Brain pericyte (primary cell): ENCODE measurements around the gene FOXF1.

ENCODE experiments used
- DNase-seq: peaks from one replicate; pipeline ENCODE4 v3.0.0-alpha.2; 2012; ENCODE audit warnings: low read depth, low spot score

The FOXF1 gene

GRCh38 chr16:86516623-86517003 lies 6.3 kb downstream of the FOXF1 start:
- no peak for DNase-seq

- DNase-seq = no peak
Measured at GRCh38 chr16:86517033-86517432, 6.7 kb downstream of the FOXF1 start.

GRCh38 chr16:86517652-86518258 lies 7.4 kb downstream of the FOXF1 start:
- no peak for DNase-seq

GRCh38 chr16:86519007-86519648 lies 8.8 kb downstream of the FOXF1 start:
- no peak for DNase-seq

GRCh38 chr16:86519649-86520316 lies 9.5 kb downstream of the FOXF1 start:
- no peak for DNase-seq

GRCh38 chr16:86520317-86521210 lies 10.2 kb downstream of the FOXF1 start:
- no peak for DNase-seq

GRCh38 chr16:86521236-86522197 lies 11.2 kb downstream of the FOXF1 start:
- no peak for DNase-seq

GRCh38 chr16:86522634-86523033 lies 12.3 kb downstream of the FOXF1 start:
- no peak for DNase-seq

- no peak for DNase-seq
Measured at GRCh38 chr16:86523166-86523740, 12.9 kb downstream of the FOXF1 start.

GRCh38 chr16:86524029-86524428 lies 13.7 kb downstream of the FOXF1 start:
- DNase-seq = no peak

GRCh38 chr16:86525696-86526095 lies 15.4 kb downstream of the FOXF1 start:
- no peak for DNase-seq

- DNase-seq = no peak
Measured at GRCh38 chr16:86527366-86527765, 17.0 kb downstream of the FOXF1 start.

- DNase-seq = no peak
Measured at GRCh38 chr16:86528061-86528929, 18.0 kb downstream of the FOXF1 start.

- DNase-seq = no peak
Measured at GRCh38 chr16:86529160-86529559, 18.8 kb downstream of the FOXF1 start.

- no peak for DNase-seq
Measured at GRCh38 chr16:86530251-86531190, 20.2 kb downstream of the FOXF1 start.

- DNase-seq = no peak
Measured at GRCh38 chr16:86531191-86531545, 20.8 kb downstream of the FOXF1 start.

GRCh38 chr16:86531641-86532525 lies 21.6 kb downstream of the FOXF1 start:
- no peak for DNase-seq

- no peak for DNase-seq
Measured at GRCh38 chr16:86532526-86532815, 22.1 kb downstream of the FOXF1 start.
